Measurements from ENCODE around the gene PEDS1.
"Not testable (repeated sequence)": the region's sequence is repeated elsewhere in the genome, so short reads cannot be mapped to it uniquely, and the experiment has no call there.

PEDS1 gene

DNA sequence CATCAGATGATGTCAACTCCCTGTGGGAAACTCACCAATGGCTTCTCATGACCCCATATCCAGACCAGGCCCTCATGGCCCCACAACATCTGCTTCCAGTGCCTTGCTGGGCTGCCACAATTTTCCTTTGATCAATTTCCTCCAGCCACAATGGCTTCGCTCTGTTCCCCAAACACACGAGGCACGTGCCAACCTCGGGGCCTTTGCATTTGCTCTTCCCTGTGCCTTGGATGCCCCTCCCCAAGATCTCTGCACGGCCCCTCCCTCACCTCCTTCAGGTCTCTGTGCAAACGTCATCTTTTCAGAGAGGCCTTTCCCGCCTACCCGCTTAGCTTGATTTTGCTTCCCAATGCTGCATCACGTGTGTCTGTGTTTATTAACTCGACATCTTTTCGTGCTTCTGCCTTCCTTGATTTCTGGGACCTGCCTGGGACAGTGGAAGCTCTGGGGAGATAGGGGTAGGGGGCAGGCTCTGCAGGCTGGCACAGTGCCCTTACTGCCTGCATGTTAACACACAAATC, 13.1 kb downstream of the PEDS1 start:
- Mint-ChIP-seq H3K4me1 (peaks cover 5% of the 10 kb centered on the region), H3K27me3 (ENCODE audit: low read depth) (peaks cover 4% of the 10 kb centered on the region), H3K36me3 (ENCODE audit: low read depth) (peaks cover 39% of the 10 kb centered on the region), H3K27ac (no peak overlapping the region), H3K4me3 (no peak overlapping the region), H3K9me3 (no peaks in the 10 kb centered on the region)
- TF ChIP-seq, protein P1, sequence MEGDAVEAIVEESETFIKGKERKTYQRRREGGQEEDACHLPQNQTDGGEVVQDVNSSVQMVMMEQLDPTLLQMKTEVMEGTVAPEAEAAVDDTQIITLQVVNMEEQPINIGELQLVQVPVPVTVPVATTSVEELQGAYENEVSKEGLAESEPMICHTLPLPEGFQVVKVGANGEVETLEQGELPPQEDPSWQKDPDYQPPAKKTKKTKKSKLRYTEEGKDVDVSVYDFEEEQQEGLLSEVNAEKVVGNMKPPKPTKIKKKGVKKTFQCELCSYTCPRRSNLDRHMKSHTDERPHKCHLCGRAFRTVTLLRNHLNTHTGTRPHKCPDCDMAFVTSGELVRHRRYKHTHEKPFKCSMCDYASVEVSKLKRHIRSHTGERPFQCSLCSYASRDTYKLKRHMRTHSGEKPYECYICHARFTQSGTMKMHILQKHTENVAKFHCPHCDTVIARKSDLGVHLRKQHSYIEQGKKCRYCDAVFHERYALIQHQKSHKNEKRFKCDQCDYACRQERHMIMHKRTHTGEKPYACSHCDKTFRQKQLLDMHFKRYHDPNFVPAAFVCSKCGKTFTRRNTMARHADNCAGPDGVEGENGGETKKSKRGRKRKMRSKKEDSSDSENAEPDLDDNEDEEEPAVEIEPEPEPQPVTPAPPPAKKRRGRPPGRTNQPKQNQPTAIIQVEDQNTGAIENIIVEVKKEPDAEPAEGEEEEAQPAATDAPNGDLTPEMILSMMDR (IDR thresholded peaks at IDR 0.05; ENCODE audit: unreplicated experiment in 3 of 3), result no peak

DNA sequence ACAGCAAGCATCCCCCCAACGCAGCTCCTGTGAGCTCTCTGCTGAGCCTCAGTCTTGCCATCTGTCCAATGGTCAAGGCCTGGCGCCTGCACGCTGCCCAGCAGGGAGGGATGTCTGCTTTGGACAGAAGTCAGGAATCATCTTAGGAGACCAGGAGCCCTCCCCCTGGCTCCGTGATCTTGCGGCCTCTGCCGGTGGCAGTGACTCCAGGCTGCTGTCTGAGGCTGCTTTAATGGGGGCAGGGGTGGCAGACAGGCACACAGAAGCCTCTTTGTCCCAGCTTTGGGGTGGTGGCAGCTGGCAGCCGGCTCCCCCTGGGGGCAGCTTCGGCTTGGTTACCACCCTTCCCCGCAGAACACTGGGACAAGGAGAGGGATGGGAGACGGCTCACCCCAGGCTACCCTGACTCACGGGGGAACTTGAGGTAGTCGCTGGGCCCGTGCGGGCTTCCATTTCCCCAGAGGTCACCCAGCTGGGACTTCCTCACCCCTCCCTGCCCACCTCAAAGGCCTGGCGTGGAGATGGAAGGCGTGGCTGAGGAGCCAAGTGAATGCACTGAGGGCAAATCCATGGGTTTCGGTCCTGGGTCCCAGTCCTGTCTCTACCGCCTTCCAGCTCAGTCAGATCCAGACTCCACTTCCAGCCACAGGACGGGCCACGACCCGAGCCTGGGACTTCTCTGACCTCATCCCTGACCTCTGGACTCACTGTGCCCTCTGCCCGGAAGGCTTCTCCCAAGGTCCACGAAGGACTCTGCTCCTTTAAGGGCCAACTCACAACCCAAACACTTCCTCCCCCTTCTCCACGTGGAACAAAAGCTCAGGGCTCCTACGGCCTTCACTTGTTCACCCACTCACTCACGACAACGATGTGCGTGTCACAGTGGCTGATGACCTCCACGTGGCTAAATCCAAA, 14.8 kb downstream of the PEDS1 start:
- Mint-ChIP-seq H3K9me3 (no peaks in the 10 kb centered on the region), H3K27ac (no peak overlapping the region), H3K4me1 (peaks cover 5% of the 10 kb centered on the region), H3K27me3 (ENCODE audit: low read depth) (peaks cover 4% of the 10 kb centered on the region), H3K4me3 (no peak overlapping the region), H3K36me3 (ENCODE audit: low read depth) (peaks cover 39% of the 10 kb centered on the region)
- TF ChIP-seq, protein P1 (IDR thresholded peaks at IDR 0.05; ENCODE audit: unreplicated experiment in 3 of 3), result no peak

DNA sequence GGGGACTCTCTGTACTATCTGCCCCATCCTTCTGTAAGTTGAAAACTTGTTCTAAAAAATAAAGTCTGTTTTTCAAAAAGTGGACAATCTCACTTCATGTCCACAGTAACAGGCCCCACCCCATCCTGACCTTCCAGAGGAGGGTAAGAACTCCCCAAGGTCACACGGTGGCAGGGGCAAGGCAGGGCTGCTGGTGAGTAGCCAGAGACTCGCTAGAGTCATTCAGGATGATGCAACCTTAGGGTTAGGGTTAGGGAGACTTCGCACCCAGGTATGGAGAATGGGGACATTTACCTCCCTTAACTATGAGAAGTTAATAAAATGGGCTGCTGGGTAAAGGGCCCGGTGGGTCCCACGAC, 15.4 kb downstream of the PEDS1 start:
- Mint-ChIP-seq H3K4me1 (peaks cover 5% of the 10 kb centered on the region), H3K27me3 (ENCODE audit: low read depth) (peaks cover 4% of the 10 kb centered on the region), H3K9me3 (no peaks in the 10 kb centered on the region), H3K27ac (no peak overlapping the region), H3K36me3 (ENCODE audit: low read depth) (peaks cover 35% of the 10 kb centered on the region), H3K4me3 (no peak overlapping the region)
- TF ChIP-seq, protein P1 (IDR thresholded peaks at IDR 0.05; ENCODE audit: unreplicated experiment in 3 of 3), result no peak

DNA sequence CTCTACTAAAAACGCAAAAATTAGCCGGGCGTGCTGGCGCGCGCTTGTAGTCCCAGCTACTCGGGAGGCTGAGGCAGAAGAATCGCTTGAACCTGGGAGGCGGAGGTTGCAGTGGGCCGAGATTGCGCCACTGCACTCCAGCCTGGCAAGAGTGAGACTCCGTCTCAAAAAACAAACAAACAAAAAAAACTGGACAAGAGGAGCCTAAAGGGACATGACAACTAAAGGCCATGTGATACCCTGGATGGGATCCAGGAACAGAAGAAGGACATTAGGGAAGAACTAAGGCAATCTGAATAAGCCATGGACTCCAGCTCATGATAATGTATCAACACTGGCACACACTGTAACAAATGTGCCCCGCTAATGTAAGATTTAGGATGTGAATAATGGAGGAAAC, 15.8 kb downstream of the PEDS1 start:
- not testable (repeated sequence) for H3K9me3 Mint-ChIP-seq; H3K27me3 Mint-ChIP-seq (ENCODE audit: low read depth); H3K27ac Mint-ChIP-seq; H3K4me3 Mint-ChIP-seq; H3K4me1 Mint-ChIP-seq
- peaks cover 31% of the 10 kb centered on the region for H3K36me3 Mint-ChIP-seq (ENCODE audit: low read depth)

DNA sequence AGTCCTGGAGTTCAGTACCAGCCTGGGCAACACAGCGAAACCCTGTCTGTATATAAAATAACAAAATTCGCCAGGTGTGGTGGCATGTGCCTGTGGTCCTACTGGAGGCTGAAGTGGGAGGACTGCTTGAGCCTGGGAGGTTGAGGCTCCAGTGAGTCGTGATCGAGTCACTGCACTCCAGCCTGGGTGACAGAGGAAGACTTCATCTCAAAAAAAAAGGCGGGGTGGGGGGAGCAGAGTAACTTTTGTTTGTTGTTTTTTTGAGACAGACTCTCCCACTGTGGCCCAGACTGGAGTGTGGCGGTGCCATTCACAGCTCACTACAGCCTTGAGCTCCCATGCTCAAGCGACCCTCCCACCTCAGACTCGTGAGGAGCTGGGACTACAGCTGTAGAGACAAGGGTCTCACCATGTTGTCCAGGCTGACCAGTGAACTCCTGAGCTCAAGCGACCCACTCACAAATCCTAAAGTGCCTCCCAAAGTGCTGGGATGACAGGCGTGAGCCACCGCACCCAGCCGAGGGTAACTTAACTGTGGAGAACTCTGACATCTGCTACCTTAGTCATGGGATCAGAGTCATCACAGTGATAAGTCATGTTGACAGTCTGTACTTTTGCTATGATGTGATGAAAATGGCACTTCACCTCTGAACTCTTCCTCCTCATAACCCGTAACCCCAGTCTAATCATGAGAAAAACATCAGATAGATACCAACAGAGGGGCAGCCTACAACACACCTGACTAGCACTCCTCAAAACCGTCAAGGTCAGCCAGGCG, 16.5 kb downstream of the PEDS1 start:
- TF ChIP-seq, protein P1 (IDR thresholded peaks at IDR 0.05; ENCODE audit: unreplicated experiment in 3 of 3), result no peak
- Mint-ChIP-seq H3K4me1 (peaks cover 5% of the 10 kb centered on the region), H3K36me3 (ENCODE audit: low read depth) (peaks cover 33% of the 10 kb centered on the region), H3K27me3 (ENCODE audit: low read depth) (peaks cover 4% of the 10 kb centered on the region), H3K9me3 (no peaks in the 10 kb centered on the region), H3K27ac (peak overlapping the region in 1 of 3 experiments; percentile 13), H3K4me3 (no peak overlapping the region)

DNA sequence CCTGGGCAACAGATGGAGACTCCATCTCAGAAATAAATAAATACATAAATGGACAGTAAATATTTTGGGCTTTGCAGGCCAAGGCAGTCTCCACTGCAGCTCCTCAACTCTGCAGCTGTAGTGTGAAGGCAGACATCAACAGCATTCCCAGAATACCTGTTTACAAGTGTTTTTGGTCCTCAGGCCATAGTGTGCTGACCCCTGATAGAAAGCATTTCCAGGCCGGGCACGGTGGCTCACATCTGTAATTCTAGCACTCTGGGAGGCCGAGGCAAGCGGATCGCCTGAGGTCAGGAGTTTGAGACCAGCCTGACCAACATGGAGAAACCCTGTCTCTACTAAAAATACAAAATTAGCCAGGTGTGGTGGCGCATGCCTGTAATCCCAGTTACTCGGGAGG, 18.4 kb downstream of the PEDS1 start:
- not testable (repeated sequence) for H3K4me1 Mint-ChIP-seq; H3K9me3 Mint-ChIP-seq; H3K27ac Mint-ChIP-seq; H3K4me3 Mint-ChIP-seq; H3K27me3 Mint-ChIP-seq (ENCODE audit: low read depth)
- peaks cover 39% of the 10 kb centered on the region for H3K36me3 Mint-ChIP-seq (ENCODE audit: low read depth)

Measured in nephron (organoid).